Posterior cingulate gyrus (tissue), 11 donors: Measurements from ENCODE around the gene MTLN.
"Not testable (repeated sequence)": the region's sequence is repeated elsewhere in the genome, so short reads cannot be mapped to it uniquely, and the experiment has no call there.

Experiments
- DNase-seq, 10 donors: peaks; one replicate each; pipeline versions ENCODE4 v3.0.0 to v3.0.0-alpha.2; 2020 to 2021; ENCODE audit warnings: mixed read lengths in 3 of 10
- intact Hi-C: fragments of 100-400 bp; cut with DNase I; formaldehyde crosslinking; loops from one replicate; pipeline ENCODE4 v1.15.1; 2023

The MTLN gene

DNA sequence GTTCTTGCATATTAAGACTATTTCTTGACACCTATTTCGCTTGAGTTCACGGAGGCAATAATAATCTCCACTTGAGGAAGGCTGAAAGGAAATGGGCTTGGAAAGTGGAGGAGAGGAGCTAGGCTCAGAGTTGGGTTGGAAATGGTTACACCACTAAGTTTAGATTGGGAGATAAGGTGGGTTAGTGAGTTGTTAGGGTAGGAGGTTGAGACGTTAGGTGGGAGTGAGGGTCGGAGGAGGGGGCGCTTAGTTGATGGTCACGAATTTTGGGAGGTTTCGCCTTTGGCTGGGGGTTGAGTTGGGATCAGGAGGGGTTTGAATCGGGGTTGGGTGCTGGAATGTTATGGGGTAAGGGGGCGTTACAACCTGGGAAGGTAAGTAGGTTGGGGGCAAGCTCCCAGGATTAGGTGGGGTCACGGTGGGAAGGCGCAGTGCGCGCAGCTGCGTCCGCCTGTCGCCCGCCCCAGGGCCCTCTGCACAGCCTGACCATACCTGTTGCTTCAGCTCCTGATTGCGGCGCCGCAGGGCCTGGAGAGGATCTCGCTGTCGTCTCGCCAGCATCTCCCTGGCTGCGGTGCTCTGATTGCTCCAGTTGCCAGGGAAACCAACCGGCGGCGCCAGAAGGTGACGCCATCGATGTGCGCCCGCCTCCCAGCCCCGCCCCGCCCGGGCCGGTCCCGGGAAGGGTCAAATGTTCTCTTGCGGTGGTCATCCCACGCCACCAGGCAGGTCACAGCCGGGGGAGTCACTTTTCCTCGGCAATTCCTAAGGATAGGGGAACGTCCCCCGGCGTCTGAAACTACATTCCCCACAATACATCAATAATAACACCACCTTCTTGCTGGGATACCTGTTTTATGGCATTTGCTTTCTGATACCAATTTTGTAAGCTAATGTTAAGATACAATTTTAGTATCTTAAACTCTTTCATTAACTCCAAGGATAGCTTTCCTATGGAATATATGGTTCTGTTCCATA is 7.7 kb downstream of the MTLN start, which contains the start of gene NPHP1:
Gene NPHP1 (minus strand): TSS at position 606 of the 978 bp plus-strand sequence. CDS start 45 bp downstream, at position 561.
- intact Hi-C loops = loop anchor here (1.0 kb wide), 1 partner anchor 8 kb away; the partner anchor contains the start of gene MTLN
- peak; percentile 78 to 98 (median 88) for DNase-seq

DNA sequence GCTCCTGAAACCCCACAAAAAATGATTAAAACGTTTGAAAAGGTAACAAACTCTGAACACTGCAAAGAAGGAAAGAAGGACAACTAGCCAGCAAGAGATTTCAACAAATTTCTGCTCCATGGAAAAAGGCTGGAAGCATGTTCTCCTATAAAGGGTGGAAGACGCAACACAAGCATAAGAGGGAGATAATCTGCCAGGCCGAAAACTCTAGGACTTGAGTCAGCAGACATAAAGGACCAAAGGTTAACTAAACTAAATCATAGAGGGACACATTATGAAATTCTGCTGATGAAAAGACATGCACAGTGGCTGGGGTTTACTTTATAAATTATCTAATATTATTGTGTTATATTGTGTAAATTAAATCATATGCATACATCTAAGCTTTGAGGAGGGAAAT is 14.3 kb downstream of the MTLN start:
- intact Hi-C loops = no loop called here
- no peak for DNase-seq

DNA sequence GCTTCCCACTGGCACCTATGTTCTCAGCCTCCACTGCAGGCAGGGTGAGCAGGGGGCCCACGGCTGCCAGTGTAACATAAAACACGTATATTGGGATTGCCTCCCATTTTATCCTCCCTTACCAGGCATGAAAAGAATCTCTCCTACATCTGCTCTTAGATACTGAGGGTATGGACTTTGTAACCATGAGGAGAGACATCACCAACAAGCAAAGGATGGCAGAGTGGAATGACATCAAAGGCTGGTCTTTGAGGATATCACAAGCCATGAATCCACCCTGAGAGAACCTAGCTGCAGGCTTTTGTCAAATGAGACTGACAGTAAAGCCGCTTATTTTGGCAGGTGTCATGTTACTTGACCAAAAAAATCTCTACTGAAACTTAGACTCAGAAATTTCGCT is 14.9 kb downstream of the MTLN start:
- no peak for DNase-seq
- intact Hi-C loops = no loop called here

DNA sequence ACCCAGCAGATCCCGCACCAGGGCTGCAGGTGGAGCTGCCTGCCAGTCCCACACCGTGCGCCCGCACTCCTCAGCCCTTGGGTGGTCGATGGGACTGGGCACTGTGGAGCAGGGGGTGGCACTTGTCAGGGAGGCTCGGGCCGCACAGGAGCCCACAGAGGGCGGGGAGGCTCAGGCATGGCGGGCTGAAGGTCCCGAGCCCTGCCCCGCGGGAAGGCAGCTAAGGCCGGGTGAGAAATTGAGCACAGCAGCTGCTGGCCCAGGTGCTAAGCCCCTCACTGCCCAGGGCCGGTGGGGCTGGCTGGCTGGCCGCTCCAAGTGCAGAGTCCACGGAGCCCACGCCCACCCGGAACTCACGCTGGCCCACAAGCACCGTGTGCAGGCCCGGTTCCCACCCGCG is 22.2 kb downstream of the MTLN start:
- intact Hi-C loops = not testable (repeated sequence)
- peak in 1 of 10 donors; percentile 80 for DNase-seq

DNA sequence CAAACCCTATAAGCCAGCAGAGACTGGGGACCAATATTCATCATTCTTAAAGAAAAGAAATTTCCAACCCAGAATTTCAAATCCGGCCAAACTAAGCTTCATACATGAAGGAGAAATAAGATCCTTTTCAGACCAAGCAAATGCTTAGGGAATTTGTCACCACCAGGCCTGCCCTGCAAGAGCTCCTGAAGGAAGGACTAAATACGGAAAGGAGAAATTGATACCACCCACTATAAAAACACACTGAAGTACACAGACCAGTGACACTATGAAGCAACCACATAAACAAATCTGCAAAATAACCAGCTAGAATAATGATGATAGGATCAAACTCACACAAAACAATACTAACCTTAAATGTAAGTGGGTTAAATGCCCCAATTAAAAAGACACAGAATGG is 29.9 kb downstream of the MTLN start:
- DNase-seq = no peak
- intact Hi-C loops = no loop called here

DNA sequence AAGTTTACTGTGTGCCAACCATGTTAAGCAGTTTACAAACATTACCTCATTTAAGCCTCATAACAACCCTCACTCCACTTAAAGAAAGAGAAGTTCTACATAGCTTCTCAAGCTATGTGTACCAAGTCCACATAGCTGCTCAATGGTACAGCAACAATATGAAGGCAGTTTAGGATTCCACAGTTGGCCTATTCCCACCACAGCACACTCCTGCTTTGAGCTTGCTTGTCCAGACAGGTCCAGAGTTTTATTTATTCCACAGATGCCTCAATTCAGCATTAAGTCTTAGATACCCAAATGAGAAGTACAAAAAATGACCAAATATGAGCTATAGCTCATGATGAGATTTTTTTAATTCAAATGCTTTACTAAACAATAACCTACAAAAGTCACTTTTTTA is 32.3 kb downstream of the MTLN start:
- no peak for DNase-seq
- intact Hi-C loops = no loop called here

DNA sequence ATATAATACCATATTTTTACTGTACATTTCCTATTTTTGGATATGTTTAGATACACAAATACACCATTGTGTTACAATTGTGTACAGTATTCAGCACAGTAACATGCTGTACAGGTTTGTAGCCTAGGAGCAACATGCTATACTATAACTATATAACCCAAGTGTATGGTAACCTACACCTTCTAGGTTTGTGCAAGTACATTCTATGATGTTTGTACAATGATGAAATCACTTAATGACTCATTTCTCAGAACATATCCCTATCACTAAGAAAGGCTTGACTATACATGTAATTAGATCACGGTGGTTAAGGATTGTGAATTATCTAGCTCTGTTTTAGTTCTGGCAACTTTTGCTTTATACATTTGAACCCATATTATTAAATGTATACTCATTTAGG is 38.8 kb downstream of the MTLN start:
- DNase-seq = no peak
- intact Hi-C loops = no loop called here

DNA sequence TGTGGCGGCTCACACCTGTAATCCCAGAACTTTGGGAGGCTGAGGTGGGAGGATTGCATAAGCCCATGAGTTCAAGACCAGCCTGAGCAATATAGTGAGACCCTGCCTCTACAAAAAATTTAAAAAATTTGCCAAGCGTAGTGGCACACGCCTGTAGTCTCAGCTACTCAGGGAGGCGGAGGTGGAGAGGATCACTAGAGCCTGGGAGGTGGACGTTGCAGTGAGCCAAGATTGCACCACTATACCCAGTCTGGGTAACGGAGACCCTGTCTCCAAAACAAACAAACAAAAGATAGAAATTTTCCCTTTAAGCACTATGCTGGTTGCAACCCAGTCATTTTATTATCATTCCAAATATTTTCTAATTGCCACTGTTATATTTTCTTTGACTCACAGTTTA is 39.8 kb downstream of the MTLN start:
- no peak for DNase-seq
- intact Hi-C loops = no loop called here

DNA sequence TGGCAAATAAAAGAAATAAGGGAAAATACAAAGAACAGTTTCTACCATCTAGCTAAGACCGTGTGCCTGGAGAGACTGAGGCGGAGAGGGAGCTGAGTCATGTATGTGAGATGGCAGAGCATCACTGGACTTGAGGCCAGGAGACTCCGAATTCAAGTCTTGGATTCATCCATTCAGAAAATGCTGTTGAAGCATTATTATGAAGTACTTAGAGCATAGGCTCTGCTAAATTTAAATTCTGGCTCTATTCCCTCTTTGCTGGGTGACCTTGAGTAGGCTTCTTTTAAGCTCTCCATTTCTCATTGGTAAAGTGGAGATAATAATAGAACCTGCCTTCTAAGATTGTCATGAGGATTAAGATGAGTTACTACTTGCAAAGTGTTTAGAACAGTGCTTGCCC is 42.2 kb downstream of the MTLN start:
- intact Hi-C loops = no loop called here
- no peak for DNase-seq

DNA sequence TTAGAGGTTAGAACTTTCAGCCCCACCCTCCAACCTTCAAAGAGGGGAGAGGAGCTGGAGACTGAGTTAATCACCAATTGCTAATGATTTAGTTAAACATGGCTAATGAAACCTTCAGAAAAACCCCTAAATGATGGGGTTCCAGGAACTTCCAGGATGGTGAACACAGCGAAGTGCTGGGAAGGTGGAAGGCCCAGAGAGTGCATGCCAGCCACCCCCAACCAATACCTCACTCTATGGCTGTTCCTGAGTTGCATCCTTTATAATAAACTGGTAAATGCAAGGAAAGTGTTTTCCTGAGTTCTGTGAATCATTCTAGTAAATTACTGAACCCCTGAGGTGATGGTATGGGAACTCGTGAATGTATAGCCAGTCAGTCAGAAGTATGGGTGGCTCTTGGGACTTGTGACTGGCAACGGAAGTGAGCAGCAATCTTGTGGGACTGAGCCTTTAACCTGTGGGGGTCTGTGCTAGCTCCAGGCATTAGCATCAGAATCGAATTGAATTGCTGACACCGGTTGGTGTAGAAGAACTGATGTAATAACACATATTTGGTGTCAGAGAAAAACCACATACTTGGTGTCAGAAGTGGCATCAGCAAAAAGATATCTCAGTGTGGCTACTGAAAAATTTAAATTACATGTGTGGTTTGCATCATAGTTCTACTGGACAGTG is 44.9 kb downstream of the MTLN start:
- intact Hi-C loops = no loop called here
- no peak for DNase-seq

DNA sequence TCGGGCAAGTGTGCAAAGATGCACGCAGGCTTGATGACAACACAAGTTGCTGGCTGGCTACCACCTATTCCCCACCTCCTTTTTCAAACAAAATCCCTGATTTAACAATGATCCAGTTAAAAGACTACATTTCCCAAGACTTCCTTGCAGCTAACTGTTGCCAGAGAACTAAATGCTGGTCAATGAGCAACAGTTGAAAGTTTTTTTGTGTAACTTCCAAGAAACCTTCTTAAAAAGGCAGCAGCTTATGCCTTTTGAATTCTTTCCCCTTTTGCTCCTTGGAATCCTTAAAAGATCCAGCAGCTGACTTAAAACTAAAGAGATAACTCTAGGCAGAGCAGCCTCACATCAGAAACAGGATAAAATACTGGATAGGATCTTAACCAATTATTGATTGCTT is 46.1 kb downstream of the MTLN start:
- intact Hi-C loops = no loop called here

More for the DNA sequence above, 46.1 kb downstream of the MTLN start:
- no peak for DNase-seq
